ENCODE results near the gene NELFCD. TPM values are rescaled to one million over a fixed set of nuclear protein-coding genes. Genes with fewer than 3 reads are reported as not detected.

NELFCD gene
- polyA plus RNA-seq, 1 donor from 2014 or later = 88.7 TPM

DNA sequence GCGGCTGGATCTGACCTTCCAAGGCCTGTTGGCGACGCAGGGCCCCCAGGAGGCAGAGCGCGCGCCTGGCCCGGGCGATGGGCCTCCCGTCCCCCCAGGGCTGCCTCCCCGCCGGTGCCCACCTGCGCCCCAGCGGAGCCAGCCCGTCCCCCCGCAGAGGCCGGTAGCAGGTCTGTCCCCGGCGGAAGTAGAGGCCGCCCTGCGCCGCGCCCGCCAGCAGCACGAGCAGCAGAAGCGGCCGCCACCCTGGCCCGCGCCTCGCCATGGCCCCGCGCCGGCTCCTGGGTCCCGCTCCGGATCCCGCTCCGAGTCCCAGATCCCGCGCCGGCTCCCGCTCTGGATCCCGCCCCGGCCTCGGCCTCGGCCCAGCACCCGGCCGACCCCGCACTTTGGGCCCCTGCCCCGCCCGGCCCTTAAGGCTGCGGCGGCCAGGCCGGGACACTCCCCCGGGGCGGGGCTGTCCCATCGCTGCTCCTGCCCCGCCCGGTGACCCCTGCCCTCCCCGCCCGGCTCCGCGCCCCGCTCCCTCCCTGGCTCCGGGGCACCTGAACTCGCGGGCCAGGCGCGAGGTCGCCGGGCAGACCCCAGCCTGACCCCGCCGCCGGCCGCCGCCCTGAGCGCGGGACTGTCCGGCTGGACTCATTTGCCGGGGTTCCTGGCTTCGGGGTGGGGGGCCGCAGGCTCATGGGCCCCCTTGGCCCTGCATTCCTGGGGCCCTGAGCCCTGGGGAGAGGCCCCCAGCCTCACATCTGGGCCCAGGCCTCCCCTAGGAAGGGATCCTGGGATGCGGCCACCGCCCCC lies 26.0 kb downstream of the NELFCD start, which contains the start of gene CTSZ:
CTSZ (minus strand) TSS at position 391 of the 801 bp plus-strand sequence; CDS start at position 265, 126 bp downstream.
- Histone ChIP-seq H3K27ac (ENCODE audit: low read length) (no peak within 1 kb of the TSS), H3K27me3 (ENCODE audit: insufficient read depth, low read depth, low read length) (peaks cover 10% of the 10 kb centered on the region), H3K4me3 (ENCODE audit: low read length) (no peak within 1 kb of the TSS), H2AFZ (ENCODE audit: low read depth, low read length) (no peak within 1 kb of the TSS), H3K9ac (ENCODE audit: low read length) (no peak within 1 kb of the TSS), H3K9me2 (ENCODE audit: insufficient read depth, low read length) (no peaks in the 10 kb centered on the region), H4K20me1 (ENCODE audit: insufficient read depth) (no peaks in the 10 kb centered on the region), H3K9me3 (ENCODE audit: low read length) (no peaks in the 10 kb centered on the region), H3F3A (ENCODE audit: insufficient read depth, low read length, poor library complexity, severe bottlenecking) (no peaks in the 10 kb centered on the region), H3K36me3 (ENCODE audit: insufficient read depth, low read length) (no peaks in the 10 kb centered on the region), H3K79me2 (replicated peaks; ENCODE audit: insufficient read depth, low read length) (no peaks in the 10 kb centered on the region), H3K4me2 (ENCODE audit: low read length) (no peak within 1 kb of the TSS)
- TF ChIP-seq RAD21 (conservative IDR thresholded peaks at IDR 0.05) (no peak), TAF1 (IDR thresholded peaks at IDR 0.05; ENCODE audit: low read depth) (no peak), EZH2 (IDR thresholded peaks at IDR 0.05; ENCODE audit: borderline replicate concordance, insufficient read depth, low read length, poor library complexity, severe bottlenecking) (no peak), POLR2AphosphoS5 (IDR thresholded peaks at IDR 0.05) (no peak), MXI1 (conservative IDR thresholded peaks at IDR 0.05; ENCODE audit: poor library complexity, severe bottlenecking) (no peak), EP300 (conservative IDR thresholded peaks at IDR 0.05; ENCODE audit: poor library complexity, severe bottlenecking) (no peak), SMC3 (conservative IDR thresholded peaks at IDR 0.05; ENCODE audit: poor library complexity) (no peak)
- TF ChIP-seq, protein P1, sequence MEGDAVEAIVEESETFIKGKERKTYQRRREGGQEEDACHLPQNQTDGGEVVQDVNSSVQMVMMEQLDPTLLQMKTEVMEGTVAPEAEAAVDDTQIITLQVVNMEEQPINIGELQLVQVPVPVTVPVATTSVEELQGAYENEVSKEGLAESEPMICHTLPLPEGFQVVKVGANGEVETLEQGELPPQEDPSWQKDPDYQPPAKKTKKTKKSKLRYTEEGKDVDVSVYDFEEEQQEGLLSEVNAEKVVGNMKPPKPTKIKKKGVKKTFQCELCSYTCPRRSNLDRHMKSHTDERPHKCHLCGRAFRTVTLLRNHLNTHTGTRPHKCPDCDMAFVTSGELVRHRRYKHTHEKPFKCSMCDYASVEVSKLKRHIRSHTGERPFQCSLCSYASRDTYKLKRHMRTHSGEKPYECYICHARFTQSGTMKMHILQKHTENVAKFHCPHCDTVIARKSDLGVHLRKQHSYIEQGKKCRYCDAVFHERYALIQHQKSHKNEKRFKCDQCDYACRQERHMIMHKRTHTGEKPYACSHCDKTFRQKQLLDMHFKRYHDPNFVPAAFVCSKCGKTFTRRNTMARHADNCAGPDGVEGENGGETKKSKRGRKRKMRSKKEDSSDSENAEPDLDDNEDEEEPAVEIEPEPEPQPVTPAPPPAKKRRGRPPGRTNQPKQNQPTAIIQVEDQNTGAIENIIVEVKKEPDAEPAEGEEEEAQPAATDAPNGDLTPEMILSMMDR (IDR thresholded peaks at IDR 0.05; ENCODE audit: poor library complexity, severe bottlenecking) = no peak
- TF ChIP-seq, protein P2, sequence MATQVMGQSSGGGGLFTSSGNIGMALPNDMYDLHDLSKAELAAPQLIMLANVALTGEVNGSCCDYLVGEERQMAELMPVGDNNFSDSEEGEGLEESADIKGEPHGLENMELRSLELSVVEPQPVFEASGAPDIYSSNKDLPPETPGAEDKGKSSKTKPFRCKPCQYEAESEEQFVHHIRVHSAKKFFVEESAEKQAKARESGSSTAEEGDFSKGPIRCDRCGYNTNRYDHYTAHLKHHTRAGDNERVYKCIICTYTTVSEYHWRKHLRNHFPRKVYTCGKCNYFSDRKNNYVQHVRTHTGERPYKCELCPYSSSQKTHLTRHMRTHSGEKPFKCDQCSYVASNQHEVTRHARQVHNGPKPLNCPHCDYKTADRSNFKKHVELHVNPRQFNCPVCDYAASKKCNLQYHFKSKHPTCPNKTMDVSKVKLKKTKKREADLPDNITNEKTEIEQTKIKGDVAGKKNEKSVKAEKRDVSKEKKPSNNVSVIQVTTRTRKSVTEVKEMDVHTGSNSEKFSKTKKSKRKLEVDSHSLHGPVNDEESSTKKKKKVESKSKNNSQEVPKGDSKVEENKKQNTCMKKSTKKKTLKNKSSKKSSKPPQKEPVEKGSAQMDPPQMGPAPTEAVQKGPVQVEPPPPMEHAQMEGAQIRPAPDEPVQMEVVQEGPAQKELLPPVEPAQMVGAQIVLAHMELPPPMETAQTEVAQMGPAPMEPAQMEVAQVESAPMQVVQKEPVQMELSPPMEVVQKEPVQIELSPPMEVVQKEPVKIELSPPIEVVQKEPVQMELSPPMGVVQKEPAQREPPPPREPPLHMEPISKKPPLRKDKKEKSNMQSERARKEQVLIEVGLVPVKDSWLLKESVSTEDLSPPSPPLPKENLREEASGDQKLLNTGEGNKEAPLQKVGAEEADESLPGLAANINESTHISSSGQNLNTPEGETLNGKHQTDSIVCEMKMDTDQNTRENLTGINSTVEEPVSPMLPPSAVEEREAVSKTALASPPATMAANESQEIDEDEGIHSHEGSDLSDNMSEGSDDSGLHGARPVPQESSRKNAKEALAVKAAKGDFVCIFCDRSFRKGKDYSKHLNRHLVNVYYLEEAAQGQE (IDR thresholded peaks at IDR 0.05; ENCODE audit: borderline replicate concordance) = no peak

DNA sequence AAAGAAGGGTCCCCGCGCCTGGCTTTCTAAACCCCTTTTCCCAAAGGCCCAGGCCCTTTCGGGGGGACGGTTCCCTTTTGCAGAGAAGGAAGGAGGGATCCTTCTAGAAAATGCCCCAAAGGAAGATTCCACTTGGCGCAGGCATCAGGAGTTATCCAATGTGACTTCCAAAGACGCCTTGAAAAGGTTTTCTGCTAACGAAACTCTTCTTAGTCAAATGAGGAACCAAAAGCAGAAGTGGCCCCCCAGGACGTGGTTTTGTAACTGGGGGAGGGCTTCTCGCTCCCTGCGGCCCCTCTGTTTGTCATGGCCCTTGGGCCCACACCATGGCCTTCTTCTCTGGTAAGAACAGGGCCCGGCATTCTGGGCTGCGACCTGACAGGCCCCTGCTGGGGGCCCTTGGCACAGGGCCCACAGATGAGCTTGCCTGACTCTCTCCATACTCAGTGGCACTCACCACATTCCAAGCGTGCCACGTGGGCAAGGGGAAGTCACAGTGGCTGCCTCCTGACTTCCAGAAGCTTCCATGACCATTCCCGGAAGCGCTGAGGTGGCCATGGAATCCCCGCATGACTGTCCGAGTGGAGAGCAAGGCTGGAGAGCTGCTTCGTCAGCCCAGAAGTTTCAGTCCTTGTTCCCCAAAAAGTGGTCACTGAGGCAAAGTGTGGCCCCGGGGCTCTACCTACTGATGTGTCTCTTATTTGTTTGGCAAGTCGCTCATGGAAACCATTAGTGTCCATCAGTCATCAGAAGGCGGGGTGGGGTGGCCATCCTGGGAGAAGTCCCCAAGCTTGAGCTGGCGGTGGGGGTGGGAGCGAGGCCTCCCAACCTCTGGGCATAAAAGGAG lies 26.8 kb downstream of the NELFCD start:
- Histone ChIP-seq H3K9ac (ENCODE audit: low read length) (no peak overlapping the region), H4K20me1 (ENCODE audit: insufficient read depth) (no peaks in the 10 kb centered on the region), H3K4me3 (ENCODE audit: low read length) (no peak overlapping the region), H3K4me2 (ENCODE audit: low read length) (no peak overlapping the region), H3K27me3 (ENCODE audit: insufficient read depth, low read depth, low read length) (peaks cover 10% of the 10 kb centered on the region), H2AFZ (ENCODE audit: low read depth, low read length) (no peak overlapping the region), H3K79me2 (replicated peaks; ENCODE audit: insufficient read depth, low read length) (no peaks in the 10 kb centered on the region), H3K9me2 (ENCODE audit: insufficient read depth, low read length) (no peaks in the 10 kb centered on the region), H3K27ac (ENCODE audit: low read length) (no peak overlapping the region), H3F3A (ENCODE audit: insufficient read depth, low read length, poor library complexity, severe bottlenecking) (no peaks in the 10 kb centered on the region), H3K36me3 (ENCODE audit: insufficient read depth, low read length) (no peaks in the 10 kb centered on the region), H3K9me3 (ENCODE audit: low read length) (no peaks in the 10 kb centered on the region)
- TF ChIP-seq TAF1 (IDR thresholded peaks at IDR 0.05; ENCODE audit: low read depth) (no peak), POLR2AphosphoS5 (IDR thresholded peaks at IDR 0.05) (no peak)
